GM12872 (cell line): Measurements from ENCODE around the gene MRPL24.
A peak's percentile ranks its signal among the peaks of the same experiment; 100 is the strongest.

ENCODE experiments used
- CTCF ChIP-seq: IDR thresholded peaks from 3 replicates; pipeline ENCODE4 v1.5.1; 2011; ENCODE audit warnings: low read depth, mild to moderate bottlenecking, low read length, moderate library complexity; ENCODE audit not compliant: insufficient read depth

Gene MRPL24

DNA sequence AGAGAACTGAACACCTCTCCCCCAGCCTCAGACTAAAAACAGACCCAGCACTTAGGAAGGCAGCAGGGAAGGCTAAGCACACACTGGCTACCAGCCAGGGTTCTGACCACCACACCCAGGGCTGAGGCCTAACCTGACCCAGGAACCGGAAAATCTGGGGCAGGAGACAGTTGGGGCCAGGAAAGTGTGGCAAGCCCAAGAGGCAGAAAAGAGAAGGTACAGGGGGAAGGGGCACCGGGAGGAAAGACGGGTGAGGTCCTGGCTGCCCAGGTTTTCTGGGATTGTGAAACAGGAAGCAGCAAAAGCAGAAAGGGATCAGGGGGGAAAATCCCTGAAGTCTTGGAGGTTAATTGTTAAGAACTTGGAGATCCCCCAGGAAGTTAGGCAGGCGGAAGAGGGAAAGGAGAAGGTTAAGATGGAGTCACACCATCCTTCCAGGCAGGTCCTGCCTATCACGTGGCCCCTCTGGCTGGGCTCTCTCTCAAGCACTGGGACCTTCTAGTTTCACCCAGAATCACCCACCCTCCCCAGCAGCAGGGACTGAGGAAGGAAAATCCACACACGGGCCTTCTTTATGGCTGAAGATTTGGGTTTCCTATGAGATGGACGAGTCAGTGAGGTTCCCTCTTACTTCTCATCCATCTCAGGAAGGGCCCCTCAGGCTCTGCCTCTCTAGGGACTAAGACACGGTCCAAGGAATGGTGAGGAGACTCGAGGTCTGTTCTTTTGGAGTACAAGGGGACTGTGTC is 8.0 kb upstream of the MRPL24 start:
- no peak for TF ChIP-seq CTCF

DNA sequence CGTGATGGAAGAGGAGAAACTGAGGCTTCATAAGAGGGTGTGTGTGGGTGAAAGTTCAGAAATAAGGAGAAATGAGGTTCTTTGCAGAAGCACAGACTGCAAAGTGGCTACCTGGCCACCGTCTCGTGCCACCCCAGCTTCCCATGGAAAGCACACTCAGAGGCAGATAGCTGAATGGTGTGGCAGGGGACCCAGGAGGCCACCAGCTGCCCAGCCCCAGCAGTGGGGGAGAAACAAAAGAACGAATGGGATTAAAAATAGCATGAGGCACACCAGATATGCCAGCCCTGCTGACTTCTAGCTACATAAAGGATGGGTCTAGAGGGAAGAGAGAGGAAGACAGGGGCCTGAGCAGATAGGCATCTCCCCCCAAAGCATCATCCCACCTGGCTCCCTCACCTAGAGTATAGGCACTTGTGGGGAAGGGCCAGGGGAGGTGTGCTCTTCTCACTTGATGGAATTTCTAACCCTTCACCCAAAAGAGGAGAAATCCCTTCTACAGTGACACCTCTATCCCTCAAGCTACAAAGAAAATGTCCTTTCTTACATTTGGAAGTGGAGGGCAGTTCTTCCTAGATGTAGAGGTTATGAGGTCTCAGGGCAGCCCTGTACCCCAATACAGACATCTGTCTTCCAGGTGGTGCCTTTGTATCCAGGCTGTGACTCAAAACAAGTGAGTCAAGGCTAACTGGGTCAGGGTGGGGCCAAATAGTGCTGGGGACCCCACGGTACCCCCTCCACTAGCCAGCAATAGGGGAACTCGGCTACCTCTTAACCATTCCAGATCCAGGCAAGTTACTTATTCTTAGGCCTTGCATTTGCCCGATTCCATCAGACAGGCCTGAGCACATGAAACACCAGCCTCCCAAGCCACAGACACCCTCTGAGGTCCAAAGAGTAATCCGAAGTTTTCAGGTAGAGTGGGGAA is 7.1 kb upstream of the MRPL24 start:
- no peak for TF ChIP-seq CTCF

DNA sequence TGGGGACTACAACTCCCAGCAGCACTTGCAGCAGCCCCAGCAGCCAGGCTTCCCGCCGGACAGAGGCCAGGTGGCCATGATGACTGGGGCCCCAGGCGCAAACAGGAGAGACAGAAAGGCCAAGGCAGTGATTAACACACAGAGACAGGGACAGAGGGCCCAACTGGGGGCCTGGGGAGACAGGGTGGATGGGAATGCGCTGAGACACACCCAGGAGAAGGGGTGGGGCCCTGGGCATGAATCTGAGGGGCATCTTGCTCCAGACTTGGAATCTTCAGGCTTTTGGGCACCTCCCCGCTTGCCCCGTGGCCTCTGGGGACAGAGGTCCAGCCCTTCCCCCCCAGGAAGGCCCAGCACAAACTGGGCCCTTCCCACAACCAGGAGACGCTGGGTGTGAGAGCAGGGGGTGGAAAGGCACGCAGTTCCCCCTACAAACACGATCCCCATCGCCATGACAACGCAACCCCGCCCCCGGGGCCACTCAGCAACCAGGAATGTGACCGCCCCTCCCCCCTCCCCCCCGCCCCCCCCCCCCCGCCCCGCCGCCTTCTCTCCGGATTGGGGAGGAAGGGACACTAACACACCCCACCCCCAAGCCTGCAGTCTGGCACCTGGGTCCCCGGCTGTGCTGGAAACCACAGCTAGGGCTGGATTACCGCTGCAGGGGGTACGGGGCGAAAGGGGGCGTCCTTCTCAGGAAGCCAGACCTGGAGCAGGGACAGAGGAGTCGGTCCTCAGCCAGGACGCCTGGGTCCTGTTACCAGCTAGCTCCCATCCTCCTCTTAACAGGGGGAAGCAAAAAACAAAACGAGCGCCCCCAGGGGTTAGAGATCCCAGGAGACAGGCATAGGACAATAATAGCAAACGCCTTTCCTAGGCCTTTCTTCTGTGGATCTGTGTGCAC is 6.1 kb upstream of the MRPL24 start:
- TF ChIP-seq CTCF = peak; percentile 41; the same call in 2 of the 3 replicates

GRCh38 chr1:156746406-156746727 is 5.5 kb upstream of the MRPL24 start:
- TF ChIP-seq CTCF = no peak

DNA sequence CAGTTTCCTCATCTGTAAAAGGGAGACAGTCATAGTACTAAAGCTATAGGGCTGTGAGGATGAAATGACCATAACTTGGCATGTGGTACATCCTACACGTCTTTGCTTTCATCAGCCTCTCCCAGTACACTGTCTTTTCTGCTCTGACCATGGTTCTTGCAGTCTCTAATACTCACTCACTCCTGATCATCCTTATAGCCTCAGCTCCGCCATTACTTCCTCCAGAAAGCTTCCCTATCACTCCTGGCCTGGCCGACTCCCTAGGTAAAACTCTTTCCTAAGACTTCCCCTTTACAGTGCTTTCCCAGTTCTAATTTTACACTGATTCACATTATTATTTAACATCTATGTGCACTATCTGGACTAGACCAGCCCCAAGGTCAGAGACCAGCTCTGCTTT is 5.0 kb upstream of the MRPL24 start:
- TF ChIP-seq CTCF = no peak

DNA sequence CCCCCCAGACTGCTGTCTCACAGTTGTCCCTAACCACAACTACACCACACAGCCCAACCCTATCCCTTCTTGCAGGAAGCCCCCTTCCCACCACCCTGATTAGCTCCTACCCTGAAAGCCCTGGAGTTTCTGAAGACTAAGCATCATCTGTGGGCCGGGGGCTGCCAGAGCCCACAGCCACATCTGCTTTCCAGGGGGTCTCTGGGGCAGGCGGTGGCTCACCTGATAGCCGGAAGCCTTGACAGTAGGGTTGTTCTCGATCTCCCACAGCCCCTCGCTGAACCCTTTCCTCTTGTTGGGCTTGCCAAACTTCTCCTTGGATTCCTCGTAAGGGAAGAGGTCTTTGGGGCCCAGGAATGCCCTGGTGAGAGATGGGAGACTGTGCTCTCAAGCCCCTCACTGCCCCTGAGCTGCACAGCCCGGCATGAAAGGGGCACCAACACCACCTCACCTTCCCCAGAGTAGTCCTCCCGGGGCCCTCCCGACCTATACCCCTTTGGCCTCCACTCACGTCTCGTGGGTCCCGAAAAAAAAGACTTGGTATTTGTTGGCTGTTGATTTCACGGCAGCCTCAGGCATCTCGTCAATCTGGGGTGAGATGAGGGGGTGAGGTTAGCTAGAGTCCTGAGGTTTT is 4.0 kb upstream of the MRPL24 start:
- TF ChIP-seq CTCF = no peak
